Endodermal cell (in vitro differentiated cells): ENCODE measurements around the gene RADIL. TPM values are rescaled to one million over a fixed set of nuclear protein-coding genes. Genes with fewer than 3 reads are reported as not detected.
A peak's percentile ranks its signal among the peaks of the same experiment; 100 is the strongest.

Source experiments
- DNase-seq: peaks from one replicate; pipeline ENCODE4 v3.0.0-alpha.2; 2017
- H3K27ac ChIP-seq: 2 replicates; pipeline ENCODE4 v1.5.1; 2013; ENCODE audit warnings: mild to moderate bottlenecking, low read depth, low read length, moderate library complexity
- H3K27me3 ChIP-seq: 2 replicates; pipeline ENCODE4 v1.6.1; 2013; ENCODE audit warnings: mild to moderate bottlenecking, low read length, moderate library complexity; ENCODE audit not compliant: insufficient read depth, control insufficient read depth, poor library complexity, severe bottlenecking
- H3K36me3 ChIP-seq: 2 replicates; pipeline ENCODE4 v1.7.0; 2013; ENCODE audit warnings: mild to moderate bottlenecking, low read length, moderate library complexity; ENCODE audit not compliant: control insufficient read depth, insufficient read depth
- H3K4me1 ChIP-seq: one replicate; pipeline ENCODE4 v1.7.0; 2013; ENCODE audit warnings: low read length; ENCODE audit not compliant: control insufficient read depth, insufficient read depth
- H3K4me3 ChIP-seq: 2 replicates; pipeline ENCODE4 v1.5.1; 2013; ENCODE audit warnings: mild to moderate bottlenecking, low read length, moderate library complexity
- H3K9ac ChIP-seq: 2 replicates; pipeline ENCODE4 v1.6.1; 2013; ENCODE audit warnings: mild to moderate bottlenecking, low read length, moderate library complexity; ENCODE audit not compliant: poor library complexity, severe bottlenecking; ENCODE audit errors: extremely low read depth
- H3K9me3 ChIP-seq: 2 replicates; pipeline ENCODE4 v1.6.1; 2013; ENCODE audit warnings: mild to moderate bottlenecking, low read length, moderate library complexity; ENCODE audit not compliant: control insufficient read depth
- H3K27ac Mint-ChIP-seq: 2 replicates; pipeline ENCODE4 v1.8.0; 2020; ENCODE audit warnings: mixed read lengths
- H3K27me3 Mint-ChIP-seq: 2 replicates; pipeline ENCODE4 v1.8.0; 2021; ENCODE audit warnings: mild to moderate bottlenecking, mixed read lengths; ENCODE audit not compliant: insufficient read depth
- H3K36me3 Mint-ChIP-seq: 2 replicates; pipeline ENCODE4 v1.8.0; 2020; ENCODE audit warnings: low read depth, mixed read lengths
- H3K4me1 Mint-ChIP-seq: 2 replicates; pipeline ENCODE4 v1.8.0; 2020; ENCODE audit warnings: mixed read lengths
- H3K4me3 Mint-ChIP-seq: 2 replicates; pipeline ENCODE4 v1.8.0; 2020; ENCODE audit warnings: mild to moderate bottlenecking, moderate library complexity, mixed read lengths
- H3K9me3 Mint-ChIP-seq: 2 replicates; pipeline ENCODE4 v1.8.0; 2020; ENCODE audit warnings: mild to moderate bottlenecking, mixed read lengths
- WGBS, 2 experiments: methylation state at CpG; one replicate each; pipeline versions ENCODE4 v1.1.5 to v1.1.7; 2013; ENCODE audit warnings: missing lambda C conversion rate in 2 of 2, mixed read lengths in 1 of 2; ENCODE audit not compliant: insufficient coverage in 1 of 2, insufficient read length in 1 of 2; 5-methylcytosine and 5-hydroxymethylcytosine counted together
- total RNA-seq, 2 donors: library from RNA; stranded (reverse); fragmentation: NEBNext Ultra II Directional in 1 of 2; extraction: Animal tissue kit (Norgen Biotek cat#: 25700) in 1 of 2; gene quantifications; 2 replicates in 1 of 2; 3 replicates in 1 of 2; pipeline ENCODE4 v1.2.1, GENCODE V29; 2021
- TF ChIP-seq, protein P1 (sequence below): fragments of 200-600 bp; sonication (generic); conservative IDR thresholded peaks from 2 replicates; pipeline ENCODE4 v1.5.0; 2021; ENCODE audit warnings: antibody characterized with exemption, mild to moderate bottlenecking

Gene RADIL
- total RNA-seq, 2 donors from 2014 or later: 34.9 to 47.6 TPM

GRCh38 chr7:4775848-4776623 lies 107.5 kb downstream of the RADIL start:
- H3K27ac ChIP-seq: no peak overlapping the region

GRCh38 chr7:4775250-4775847 lies 108.2 kb downstream of the RADIL start, which contains the start of gene AP5Z1:
TSS of gene AP5Z1 (plus strand) at chr7:4775623. CDS start at chr7:4775716, 93 bp downstream.
- DNase-seq: peak; percentile 98
- Histone ChIP-seq H3K36me3 (peaks cover 12% of the 10 kb centered on the region), H3K4me1 (no peaks in the 10 kb centered on the region), H3K27ac (peak within 1 kb of the TSS; percentile 84), H3K4me3 (peak within 1 kb of the TSS; percentile 97), H3K27me3 (no peaks in the 10 kb centered on the region), H3K9ac (peak within 1 kb of the TSS; percentile 95), H3K9me3 (no peaks in the 10 kb centered on the region)
- Mint-ChIP-seq H3K4me3 (peak within 1 kb of the TSS; percentile 98), H3K27me3 (no peaks in the 10 kb centered on the region), H3K36me3 (peaks cover 20% of the 10 kb centered on the region), H3K27ac (peak within 1 kb of the TSS; percentile 99), H3K9me3 (no peaks in the 10 kb centered on the region), H3K4me1 (peaks cover 16% of the 10 kb centered on the region)
- 0 to 1% methylated on average over 22 to 55 of the region's 55 CpGs for WGBS, 2 experiments
- TF ChIP-seq, protein P1, sequence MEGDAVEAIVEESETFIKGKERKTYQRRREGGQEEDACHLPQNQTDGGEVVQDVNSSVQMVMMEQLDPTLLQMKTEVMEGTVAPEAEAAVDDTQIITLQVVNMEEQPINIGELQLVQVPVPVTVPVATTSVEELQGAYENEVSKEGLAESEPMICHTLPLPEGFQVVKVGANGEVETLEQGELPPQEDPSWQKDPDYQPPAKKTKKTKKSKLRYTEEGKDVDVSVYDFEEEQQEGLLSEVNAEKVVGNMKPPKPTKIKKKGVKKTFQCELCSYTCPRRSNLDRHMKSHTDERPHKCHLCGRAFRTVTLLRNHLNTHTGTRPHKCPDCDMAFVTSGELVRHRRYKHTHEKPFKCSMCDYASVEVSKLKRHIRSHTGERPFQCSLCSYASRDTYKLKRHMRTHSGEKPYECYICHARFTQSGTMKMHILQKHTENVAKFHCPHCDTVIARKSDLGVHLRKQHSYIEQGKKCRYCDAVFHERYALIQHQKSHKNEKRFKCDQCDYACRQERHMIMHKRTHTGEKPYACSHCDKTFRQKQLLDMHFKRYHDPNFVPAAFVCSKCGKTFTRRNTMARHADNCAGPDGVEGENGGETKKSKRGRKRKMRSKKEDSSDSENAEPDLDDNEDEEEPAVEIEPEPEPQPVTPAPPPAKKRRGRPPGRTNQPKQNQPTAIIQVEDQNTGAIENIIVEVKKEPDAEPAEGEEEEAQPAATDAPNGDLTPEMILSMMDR: no peak

More at GRCh38 chr7:4775848-4776623, 107.5 kb downstream of the RADIL start:
- DNase-seq: peak; percentile 66
- no peaks in the 10 kb centered on the region for H3K4me1 ChIP-seq
- no peaks in the 10 kb centered on the region for H3K27me3 Mint-ChIP-seq
- peak overlapping the region; percentile 97 for H3K4me3 ChIP-seq
- no peaks in the 10 kb centered on the region for H3K27me3 ChIP-seq
- peak overlapping the region; percentile 95 for H3K9ac ChIP-seq
- peak overlapping the region; percentile 99 for H3K27ac Mint-ChIP-seq
- no peaks in the 10 kb centered on the region for H3K9me3 ChIP-seq
- 21 to 31% methylated on average over 23 to 32 of the region's 32 CpGs for WGBS, 2 experiments
- no peaks in the 10 kb centered on the region for H3K9me3 Mint-ChIP-seq
- peaks cover 16% of the 10 kb centered on the region for H3K4me1 Mint-ChIP-seq
- H3K4me3 Mint-ChIP-seq: peak overlapping the region; percentile 98
- peaks cover 18% of the 10 kb centered on the region for H3K36me3 ChIP-seq
- peaks cover 21% of the 10 kb centered on the region for H3K36me3 Mint-ChIP-seq
- TF ChIP-seq, protein P1: no peak

- peaks cover 8% of the 10 kb centered on the region for H3K36me3 ChIP-seq
- H3K27ac Mint-ChIP-seq: peak overlapping the region; percentile 99
- peaks cover 22% of the 10 kb centered on the region for H3K36me3 Mint-ChIP-seq
- H3K27me3 Mint-ChIP-seq: no peaks in the 10 kb centered on the region
- H3K4me1 ChIP-seq: no peaks in the 10 kb centered on the region
- peak overlapping the region; percentile 84 for H3K27ac ChIP-seq
- no peaks in the 10 kb centered on the region for H3K27me3 ChIP-seq
- no peaks in the 10 kb centered on the region for H3K9me3 Mint-ChIP-seq
- no peaks in the 10 kb centered on the region for H3K9me3 ChIP-seq
- H3K4me3 Mint-ChIP-seq: peak overlapping the region; percentile 98
- peaks cover 16% of the 10 kb centered on the region for H3K4me1 Mint-ChIP-seq
- H3K4me3 ChIP-seq: peak overlapping the region; percentile 97
- 30 to 41% methylated on average over 17 to 24 of the region's 24 CpGs for WGBS, 2 experiments
- DNase-seq: no peak
- H3K9ac ChIP-seq: peak overlapping the region; percentile 95
- TF ChIP-seq, protein P1: no peak
These were observed 108.8 kb downstream of the RADIL start for GRCh38 chr7:4774658-4775249.
